H1 (cell line): ENCODE measurements around the gene STAM. TPM values are rescaled to one million over a fixed set of nuclear protein-coding genes. Genes with fewer than 3 reads are reported as not detected.

Experiments
- CHD7 ChIP-seq: fragments of 300-600 bp; sonication (generic); IDR thresholded peaks from 2 replicates; pipeline ENCODE4 v1.7.1; 2012; ENCODE audit warnings: low read length, moderate library complexity, mild to moderate bottlenecking, inconsistent platforms; ENCODE audit not compliant: insufficient replicate concordance
- HDAC6 ChIP-seq: IDR thresholded peaks from one replicate; pipeline ENCODE4 v1.7.1; 2012; ENCODE audit warnings: low read depth, mild to moderate bottlenecking, inconsistent platforms, low read length, moderate library complexity
- MAFK ChIP-seq: IDR thresholded peaks from 2 replicates; pipeline ENCODE4 v1.6.1; 2012; ENCODE audit warnings: low read depth, mild to moderate bottlenecking, improper control_type of control experiment, low read length
- NANOG ChIP-seq: IDR thresholded peaks from 2 replicates; pipeline ENCODE4 v1.6.1; 2011; ENCODE audit warnings: low read length, low read depth, mild to moderate bottlenecking, inconsistent platforms; ENCODE audit not compliant: insufficient read depth, poor library complexity, severe bottlenecking
- YY1 ChIP-seq: IDR thresholded peaks from 2 replicates; pipeline ENCODE4 v1.6.1; 2011; ENCODE audit warnings: low read depth, mild to moderate bottlenecking, low read length
- ZNF274 ChIP-seq: IDR thresholded peaks from 2 replicates; pipeline ENCODE4 v1.7.0; 2012; ENCODE audit warnings: low read length, borderline replicate concordance; ENCODE audit errors: extremely low read depth
- polyA plus RNA-seq, 7 experiments: library from polyadenylated mRNA; depleted of rRNA in 3 of 7; stranded (reverse) in 5 of 7; unstranded in 2 of 7; fragments of >200 nt in 5 of 7; fragments of 200-250 nt in 2 of 7; gene quantifications; 1 replicate in 5 of 7; 2 replicates in 1 of 7; 4 replicates in 1 of 7; pipeline versions ENCODE4 v1.2.1 to v1.2.3, GENCODE V29; 2011 to 2013; ENCODE audit warnings: missing spikeins in 2 of 7, mixed read lengths in 2 of 7
- total RNA-seq: library from RNA; stranded (reverse); fragmentation: NEBNext Ultra II Directional; extraction: Animal tissue kit (Norgen Biotek cat#: 25700); gene quantifications from 2 replicates; pipeline ENCODE4 v1.2.1, GENCODE V29; 2021

Gene STAM
- total and polyA plus RNA-seq, 2 of the 8 experiments (the other 6 are each of a cell fraction or from before 2014, with no cell fraction given) = 22.0 to 27.8 TPM

- TF ChIP-seq CHD7 (no peak), HDAC6 (no peak), NANOG (no peak), ZNF274 (no peak), YY1 (no peak), MAFK (no peak)
Measured at GRCh38 chr10:17657103-17657500, 13.2 kb downstream of the STAM start (continued).
